Measurements from ENCODE around the gene ZNF512. TPM values are rescaled to one million over a fixed set of nuclear protein-coding genes. Genes with fewer than 3 reads are reported as not detected.

ZNF512 gene, protein sequence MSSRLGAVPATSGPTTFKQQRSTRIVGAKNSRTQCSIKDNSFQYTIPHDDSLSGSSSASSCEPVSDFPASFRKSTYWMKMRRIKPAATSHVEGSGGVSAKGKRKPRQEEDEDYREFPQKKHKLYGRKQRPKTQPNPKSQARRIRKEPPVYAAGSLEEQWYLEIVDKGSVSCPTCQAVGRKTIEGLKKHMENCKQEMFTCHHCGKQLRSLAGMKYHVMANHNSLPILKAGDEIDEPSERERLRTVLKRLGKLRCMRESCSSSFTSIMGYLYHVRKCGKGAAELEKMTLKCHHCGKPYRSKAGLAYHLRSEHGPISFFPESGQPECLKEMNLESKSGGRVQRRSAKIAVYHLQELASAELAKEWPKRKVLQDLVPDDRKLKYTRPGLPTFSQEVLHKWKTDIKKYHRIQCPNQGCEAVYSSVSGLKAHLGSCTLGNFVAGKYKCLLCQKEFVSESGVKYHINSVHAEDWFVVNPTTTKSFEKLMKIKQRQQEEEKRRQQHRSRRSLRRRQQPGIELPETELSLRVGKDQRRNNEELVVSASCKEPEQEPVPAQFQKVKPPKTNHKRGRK
- 69.8 TPM for total RNA-seq

DNA sequence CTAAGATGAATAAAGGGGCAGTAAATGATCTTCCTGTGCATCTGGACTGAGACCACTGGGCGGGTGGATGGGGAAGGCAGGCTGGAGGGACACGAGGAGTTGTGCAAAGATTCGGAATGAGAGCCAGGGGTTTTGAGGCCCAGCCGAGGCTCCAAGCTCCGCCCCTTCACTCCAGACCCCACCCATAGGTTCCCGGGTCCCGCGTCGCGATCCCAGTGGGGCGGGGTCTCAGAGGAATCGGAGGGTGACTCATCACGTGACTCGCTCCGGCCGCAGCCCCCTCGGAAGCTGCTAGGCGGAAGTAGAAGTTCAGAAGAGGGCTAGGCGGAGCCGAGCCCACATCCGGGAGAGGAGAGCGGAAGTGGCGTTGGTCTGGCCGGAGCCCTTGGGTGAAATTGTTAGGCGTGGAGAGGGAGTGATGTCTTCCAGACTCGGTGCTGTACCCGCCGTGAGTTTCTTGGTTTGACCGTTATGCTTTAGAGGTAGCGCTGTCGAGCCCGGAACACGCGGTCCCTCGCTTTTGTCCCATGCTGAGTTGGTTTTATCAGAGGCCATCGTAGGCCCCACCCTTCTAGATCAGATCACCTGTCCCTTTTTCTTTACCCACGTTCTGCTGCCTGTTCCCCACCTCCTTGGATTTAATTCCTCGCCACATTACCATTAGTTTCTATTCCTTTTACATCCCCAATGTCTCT is at the start of gene ZNF512:
Gene ZNF512 (plus strand): TSS at position 348 of the 695 bp plus-strand sequence. CDS start 71 bp downstream, at position 419.

DNA sequence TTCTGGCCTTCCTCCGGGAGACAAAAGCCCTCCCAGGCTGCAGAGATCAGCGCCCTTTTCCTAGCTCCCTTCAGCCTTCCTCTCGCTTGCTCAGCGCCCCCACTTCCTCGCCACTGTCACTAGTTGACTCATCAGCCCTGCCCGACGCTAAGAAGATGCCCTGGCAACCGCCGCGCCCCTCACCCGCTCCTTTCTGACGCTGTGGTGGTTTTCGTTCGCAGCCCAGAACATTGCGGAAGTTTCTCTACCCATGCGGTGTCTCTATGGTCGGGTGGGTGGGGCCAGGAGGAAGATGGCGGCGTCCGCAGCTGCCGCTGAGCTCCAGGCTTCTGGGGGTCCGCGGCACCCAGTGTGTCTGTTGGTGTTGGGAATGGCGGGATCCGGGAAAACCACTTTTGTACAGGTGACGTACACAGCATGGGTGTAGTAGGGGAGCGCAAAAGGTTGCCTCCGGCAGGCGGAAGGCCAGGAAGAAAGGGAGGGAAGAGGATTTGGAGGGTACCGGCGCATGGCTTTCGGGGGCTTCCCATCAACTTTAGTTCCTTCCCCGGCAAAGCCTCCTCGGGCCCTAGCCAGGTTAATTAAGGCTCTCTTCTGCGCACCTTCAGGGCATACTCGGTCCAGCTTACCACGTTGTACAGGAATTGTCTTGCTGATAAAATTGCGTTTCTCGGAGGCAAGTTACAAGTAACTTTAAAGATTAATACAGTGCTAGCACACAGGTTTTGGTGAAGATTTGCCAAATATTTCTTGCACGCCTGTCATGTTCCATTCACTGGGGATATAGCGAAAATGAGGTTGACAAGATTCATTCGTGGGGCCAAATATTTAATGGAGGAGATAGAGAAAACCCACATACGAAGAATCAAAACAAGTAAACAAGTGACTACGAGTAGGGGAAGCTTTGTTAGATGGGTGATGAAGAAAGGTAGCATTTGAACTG is 46.2 kb downstream of the ZNF512 start, which contains the start of the genes CCDC121 and GPN1:
Gene CCDC121 (minus strand): TSS at position 246 of the 943 bp plus-strand sequence. CDS start 1,213 bp downstream, outside the sequence.
Gene GPN1 (plus strand): TSS at position 284 of the 943 bp plus-strand sequence. CDS start 9 bp downstream, at position 293.

DNA sequence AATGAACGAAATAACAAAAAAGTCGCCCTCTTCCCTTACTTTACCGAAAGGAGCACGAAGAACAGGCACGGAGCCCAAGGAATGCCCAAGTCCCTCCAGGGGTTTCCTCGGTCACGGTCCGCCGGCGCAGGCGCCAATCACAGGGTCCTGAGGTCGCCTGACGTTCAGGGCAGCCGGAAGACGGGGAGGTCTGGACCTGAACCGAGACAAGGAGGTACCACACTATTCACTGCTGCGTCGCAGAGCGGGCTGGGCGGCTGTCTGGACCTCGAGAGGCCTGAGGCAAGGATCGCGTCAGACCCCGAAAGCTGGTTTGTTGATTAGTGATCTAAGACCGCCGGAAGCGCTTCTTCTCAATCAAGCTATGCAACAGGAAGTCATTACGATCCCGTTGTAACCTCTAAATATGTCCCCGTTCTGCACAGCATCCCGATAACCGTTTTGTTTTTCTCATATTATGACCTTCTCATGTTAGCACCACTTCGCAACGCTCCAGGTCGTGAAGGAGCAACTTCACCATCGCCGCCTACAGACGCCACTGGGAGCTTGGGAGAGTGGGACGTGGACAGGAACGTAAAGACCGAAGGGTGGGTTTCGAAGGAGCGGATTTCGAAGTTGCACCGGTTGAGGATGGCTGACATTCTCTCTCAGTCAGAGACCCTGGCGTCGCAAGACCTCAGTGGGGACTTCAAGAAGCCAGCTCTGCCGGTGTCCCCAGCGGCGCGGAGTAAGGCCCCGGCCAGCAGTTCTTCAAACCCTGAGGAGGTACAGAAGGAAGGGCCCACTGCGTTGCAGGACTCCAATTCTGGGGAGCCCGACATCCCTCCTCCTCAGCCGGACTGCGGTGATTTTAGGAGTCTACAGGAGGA is 80.7 kb downstream of the ZNF512 start, which contains the start of the genes SLC4A1AP and SUPT7L:
Gene SLC4A1AP (plus strand): TSS at position 605 of the 869 bp plus-strand sequence. CDS start 26 bp downstream, at position 631.
Gene SUPT7L (minus strand): TSS at position 330 of the 869 bp plus-strand sequence. CDS start 1,422 bp downstream, outside the sequence.

Small RNAs within 50 kb of the gene (small RNA-seq; reads per million reads assigned to genes)
- not detected for gene RF00340 (ENCODE audit: low replicate concordance)

Other genes starting within 250 kb of the ZNF512 start
- 56.7 TPM for gene GTF3C2, start 226.3 kb upstream of the ZNF512 start, total RNA-seq
- gene EIF2B4, start 212.7 kb upstream of the ZNF512 start, total RNA-seq: 20.7 TPM
- 57.0 TPM for gene SNX17, start 212.4 kb upstream of the ZNF512 start, total RNA-seq
- 12.8 TPM for gene ZNF513, start 202.3 kb upstream of the ZNF512 start, total RNA-seq
- 63.2 TPM for gene PPM1G, start 173.5 kb upstream of the ZNF512 start, total RNA-seq
- gene NRBP1, start 154.4 kb upstream of the ZNF512 start, total RNA-seq: 82.9 TPM
- not detected for gene KRTCAP3, start 140.7 kb upstream of the ZNF512 start, total RNA-seq
- gene IFT172, start 93.3 kb upstream of the ZNF512 start, total RNA-seq: 70.7 TPM
- gene FNDC4, start 87.8 kb upstream of the ZNF512 start, total RNA-seq: 43.2 TPM
- gene GCKR, start 86.2 kb upstream of the ZNF512 start, total RNA-seq: 1.3 TPM
- 4.1 TPM for gene CCDC121, start 46.0 kb downstream of the ZNF512 start, total RNA-seq
- gene GPN1, start 46.0 kb downstream of the ZNF512 start, total RNA-seq: 31.6 TPM
- gene SUPT7L, start 80.6 kb downstream of the ZNF512 start, total RNA-seq: 46.0 TPM
- 36.6 TPM for gene SLC4A1AP, start 80.8 kb downstream of the ZNF512 start, total RNA-seq
- 54.5 TPM for gene MRPL33, start 188.7 kb downstream of the ZNF512 start, total RNA-seq